ENCODE data around the gene MAP6. TPM values are rescaled to one million over a fixed set of nuclear protein-coding genes. Genes with fewer than 3 reads are reported as not detected.
"Not testable (repeated sequence)": the region's sequence is repeated elsewhere in the genome, so short reads cannot be mapped to it uniquely, and the experiment has no call there.

The MAP6 gene
- 1 to 10 TPM; 5.6 to 5.9 TPM for total RNA-seq
- long read RNA-seq, partial matches to known transcripts, result 1 of 1 reads
- long read RNA-seq, other reads (novel, unspliced or antisense), result 0 of 1 reads

DNA sequence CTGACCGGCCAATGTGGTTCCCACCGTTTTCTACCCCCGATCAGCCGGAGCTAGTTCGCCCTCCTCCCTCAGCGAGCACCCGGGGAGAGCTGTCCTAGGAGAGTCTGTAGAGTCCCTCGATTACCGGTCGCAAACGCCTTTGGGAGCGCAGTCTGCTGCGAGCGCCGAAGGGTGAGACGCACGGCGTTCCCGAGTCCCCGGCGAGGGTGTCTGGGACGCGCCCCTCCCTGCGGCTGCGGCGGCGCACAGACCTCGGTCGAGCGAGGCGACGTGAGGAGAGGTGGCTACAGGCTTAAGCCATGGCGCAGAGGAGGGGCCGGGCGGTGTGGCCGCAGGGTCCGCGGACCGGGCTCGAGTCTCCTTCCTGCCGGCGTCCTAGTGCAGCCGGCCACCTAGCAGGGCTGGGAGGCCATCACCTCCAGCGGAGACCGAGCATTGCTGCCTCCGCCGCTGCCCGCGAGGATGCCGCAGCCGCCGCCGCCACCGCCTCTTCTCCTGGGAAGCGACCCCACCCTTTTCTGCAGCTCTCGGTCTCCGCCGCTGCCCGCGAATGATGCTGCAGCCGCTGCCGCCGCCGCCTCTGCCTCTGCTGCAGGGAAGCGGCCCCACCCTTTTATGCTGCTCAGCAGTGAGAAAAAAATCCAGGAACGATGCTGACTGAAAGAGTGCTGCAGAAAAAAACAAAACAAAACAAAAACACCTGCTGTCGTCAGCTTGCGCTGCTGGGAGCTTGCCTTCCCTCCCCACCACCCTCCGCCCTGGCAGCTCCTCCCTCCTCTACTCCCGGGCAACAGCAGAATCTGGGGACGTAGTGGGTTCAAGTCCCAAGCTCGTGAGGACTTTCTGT is at the start of gene MAP6:
TSS of gene MAP6 (minus strand) at position 588 of the 847 bp plus-strand sequence. CDS start 669 bp downstream, outside the sequence.
- DNase-seq (peak; percentile 50), ATAC-seq (peak; percentile 23 to 71)
- intact Hi-C loops (cut with DNase I), result no loop called here

DNA sequence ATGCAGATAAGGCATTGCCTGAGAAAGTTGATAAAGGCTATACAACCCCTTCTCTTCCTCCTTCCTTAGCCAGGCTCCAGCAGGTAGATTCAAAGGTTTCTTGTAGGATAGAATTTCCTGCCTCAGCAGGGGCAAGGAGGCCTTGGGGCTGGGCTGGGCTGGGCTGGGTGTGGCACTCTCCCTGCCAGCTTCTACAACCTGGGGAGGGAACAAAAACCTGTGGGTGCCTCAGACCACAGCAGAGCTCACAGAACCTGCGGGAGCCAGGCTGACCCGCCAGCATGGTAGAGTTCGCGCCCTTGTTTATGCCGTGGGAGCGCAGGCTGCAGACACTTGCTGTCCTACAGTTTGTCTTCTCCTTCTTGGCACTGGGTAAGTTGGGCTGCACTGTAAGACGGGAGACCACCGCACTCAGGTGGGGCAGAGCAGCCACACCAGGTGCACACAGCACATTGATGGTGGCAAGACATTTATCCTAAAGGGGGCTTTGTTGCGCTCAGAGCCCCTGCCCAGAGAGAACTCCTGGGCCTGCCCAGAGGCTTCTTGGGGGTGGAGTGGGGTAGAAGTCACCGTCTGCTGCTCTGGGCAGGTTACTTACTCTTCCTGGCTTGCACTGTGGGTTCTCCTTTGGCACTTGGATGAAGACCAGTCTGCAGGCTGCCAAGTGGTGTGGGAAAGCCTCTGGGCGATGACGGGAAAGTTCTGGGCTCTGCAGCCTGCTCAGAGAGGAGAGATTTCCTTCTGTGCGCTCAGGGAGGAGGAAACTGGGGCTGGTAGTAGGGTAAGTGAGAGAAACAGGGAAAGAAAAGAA is 49.0 kb upstream of the MAP6 start, which contains the start of gene MOGAT2:
TSS of gene MOGAT2 (plus strand) at position 231 of the 811 bp plus-strand sequence. CDS start at position 282, 51 bp downstream.
- peak in 1 of 2 donors; percentile 70 for ATAC-seq
- intact Hi-C loops (cut with DNase I), result no loop called here
- no peak for DNase-seq

DNA sequence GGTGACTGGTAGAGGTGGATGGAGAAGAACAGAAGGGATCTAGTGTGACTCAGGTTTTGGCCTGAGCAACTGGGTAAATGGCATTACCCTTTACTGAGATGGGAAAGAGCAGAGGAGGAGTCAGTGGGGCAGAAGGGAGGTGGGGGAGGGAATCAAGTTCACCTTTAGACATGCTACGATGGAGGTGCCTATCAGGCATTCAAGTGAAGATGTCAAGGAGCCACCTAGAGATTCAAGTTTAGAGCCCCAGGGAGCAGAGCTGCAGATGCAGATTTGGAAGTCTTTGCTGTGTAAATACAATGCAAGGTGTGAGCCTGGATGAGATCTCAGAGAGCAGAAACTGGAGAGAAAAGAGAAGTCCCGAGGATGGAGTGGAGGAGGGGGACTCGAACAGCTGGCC is 47.8 kb upstream of the MAP6 start:
- intact Hi-C loops (cut with DNase I), result no loop called here
- no peak for DNase-seq

DNA sequence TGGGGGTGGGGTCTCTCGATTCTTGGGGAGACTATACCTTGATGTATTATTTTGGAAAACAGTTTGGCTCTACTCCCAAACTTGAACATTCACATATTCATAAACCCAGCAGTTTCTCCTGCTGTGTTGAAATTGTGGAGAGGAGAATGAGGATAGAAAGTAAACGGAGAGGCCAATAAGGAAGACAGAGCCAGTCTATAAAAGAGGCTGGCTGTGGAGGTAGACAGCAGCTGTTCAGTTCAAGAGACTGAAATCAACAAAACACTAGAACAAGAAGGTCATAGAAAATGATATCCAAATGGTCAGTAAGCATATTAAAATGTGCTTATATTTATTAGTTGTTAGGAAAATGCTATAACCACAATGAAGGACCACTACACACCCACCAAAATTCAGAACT is 46.9 kb upstream of the MAP6 start:
- intact Hi-C loops (cut with DNase I), result no loop called here
- no peak for DNase-seq
- ATAC-seq, result no peak

More for the DNA sequence above, 47.8 kb upstream of the MAP6 start:
- ATAC-seq, result no peak

DNA sequence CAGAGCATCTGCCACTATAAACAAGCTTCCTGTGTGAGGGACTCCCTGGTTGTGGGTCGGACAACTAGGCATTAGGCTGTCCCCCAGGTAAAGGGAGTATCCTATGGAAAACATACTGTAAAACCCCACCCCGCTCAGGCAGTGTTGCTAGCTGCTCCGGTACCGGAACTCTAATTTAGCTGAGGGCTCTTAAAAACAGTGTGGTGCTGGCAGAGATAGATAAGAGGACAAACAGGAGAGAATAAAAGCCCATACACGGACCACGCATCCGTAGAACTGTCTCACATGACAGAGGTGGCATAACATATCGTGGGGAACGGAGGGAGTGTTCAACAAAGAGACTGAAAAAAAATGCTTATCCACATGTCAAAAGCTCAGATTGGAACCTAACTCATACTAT is 45.4 kb upstream of the MAP6 start:
- intact Hi-C loops (cut with DNase I), result no loop called here
- DNase-seq (no peak), ATAC-seq (no peak)

- DNase-seq, result peak; percentile 80
- intact Hi-C loops (cut with DNase I), result no loop called here
- peak; percentile 96 to 97 for ATAC-seq
Measured at GRCh38 chr11:75706260-75706729, 37.5 kb upstream of the MAP6 start.

GRCh38 chr11:75705541-75705940 is 36.7 kb upstream of the MAP6 start:
- DNase-seq (no peak), ATAC-seq (no peak)
- intact Hi-C loops (cut with DNase I), result no loop called here

DNA sequence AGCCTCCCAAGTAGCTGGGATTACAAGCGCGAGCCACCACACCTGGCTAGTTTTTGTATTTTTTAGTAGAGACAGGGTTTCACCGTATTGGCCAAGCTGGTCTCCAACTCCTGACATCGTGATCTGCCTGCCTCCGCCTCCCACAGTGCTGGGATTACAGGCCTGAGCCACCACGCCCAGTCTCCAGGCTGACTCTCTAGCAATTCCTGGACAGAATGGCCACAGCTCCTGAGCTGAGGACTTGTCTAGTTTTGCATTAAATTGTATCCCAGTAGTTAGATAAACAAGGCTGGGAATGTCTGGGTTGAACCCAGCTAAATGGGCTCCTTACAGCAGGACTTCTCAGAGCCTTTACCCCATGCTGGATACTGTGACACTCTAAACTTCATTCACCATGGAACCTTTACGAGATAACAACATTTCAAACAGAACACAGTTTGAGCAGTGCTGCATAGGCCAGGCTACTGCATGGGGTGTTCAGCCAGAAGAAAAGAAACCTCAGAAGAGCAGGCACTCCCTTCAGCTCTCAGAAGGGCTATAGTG is 34.9 kb upstream of the MAP6 start:
- DNase-seq (no peak), ATAC-seq (no peak)
- intact Hi-C loops (cut with DNase I), result no loop called here

- intact Hi-C loops (cut with DNase I), result no loop called here
- DNase-seq, result no peak
Measured at GRCh38 chr11:75700940-75701339, 32.1 kb upstream of the MAP6 start.

GRCh38 chr11:75697906-75698581 is 29.2 kb upstream of the MAP6 start:
- DNase-seq (no peak), ATAC-seq (peak in 1 of 2 donors; percentile 69)
- intact Hi-C loops (cut with DNase I), result no loop called here

More at GRCh38 chr11:75700940-75701339, 32.1 kb upstream of the MAP6 start:
- peak; percentile 76 to 88 for ATAC-seq

DNA sequence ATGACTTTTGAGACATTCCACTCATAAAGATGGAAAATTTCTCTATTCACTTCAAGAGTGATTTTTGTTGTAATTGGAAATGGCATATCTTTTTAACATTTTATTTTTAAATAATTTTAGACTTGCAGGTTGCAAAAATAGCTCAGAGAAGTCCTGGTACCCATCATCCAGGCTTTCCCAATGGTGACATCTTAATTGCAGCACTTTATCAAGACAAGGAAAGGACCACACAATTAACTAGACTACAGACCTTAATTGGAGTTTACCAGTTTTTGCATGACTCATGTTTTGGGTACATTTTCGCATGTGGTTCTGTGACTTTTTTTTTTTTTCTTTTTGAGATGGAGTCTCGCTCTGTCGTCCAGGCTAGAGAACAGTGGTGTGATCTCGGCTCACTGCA is 23.0 kb upstream of the MAP6 start:
- intact Hi-C loops (cut with DNase I), result no loop called here
- no peak for ATAC-seq
- no peak for DNase-seq

DNA sequence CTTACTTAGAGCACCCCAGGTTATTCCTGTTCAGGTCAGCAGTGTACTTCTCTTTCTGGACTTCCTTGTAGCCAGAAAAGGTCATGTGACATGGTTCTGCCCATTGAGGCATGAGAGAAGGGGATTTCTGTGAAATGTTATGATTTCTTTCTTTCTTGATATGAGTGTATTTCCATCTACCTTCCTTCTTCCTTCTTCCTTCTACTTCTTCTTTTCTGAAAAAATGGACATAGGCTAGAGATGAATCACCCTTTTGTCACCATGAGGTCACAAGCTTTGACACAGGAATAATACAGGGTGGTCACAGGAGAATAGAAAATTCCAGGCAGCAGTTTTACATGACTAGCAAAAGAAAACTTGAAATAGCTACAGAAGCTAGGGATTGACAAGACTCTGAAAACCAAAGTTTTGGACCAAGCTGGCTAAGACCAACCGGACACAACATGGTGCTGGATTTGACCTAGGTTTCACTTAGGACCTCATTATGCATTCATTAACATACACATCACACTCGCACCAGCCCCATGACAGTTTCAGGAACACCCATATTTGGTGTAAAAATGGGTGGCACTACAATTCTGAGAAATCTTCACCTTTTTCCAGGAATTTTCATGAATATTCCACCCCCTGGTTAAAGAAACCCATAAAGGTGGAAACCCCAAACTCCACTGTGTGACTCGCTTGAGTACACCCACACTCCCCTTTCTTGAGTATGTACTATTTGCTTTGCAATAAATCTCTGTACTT is 21.2 kb upstream of the MAP6 start:
- ATAC-seq (no peak), DNase-seq (no peak)
- intact Hi-C loops (cut with DNase I), result no loop called here

DNA sequence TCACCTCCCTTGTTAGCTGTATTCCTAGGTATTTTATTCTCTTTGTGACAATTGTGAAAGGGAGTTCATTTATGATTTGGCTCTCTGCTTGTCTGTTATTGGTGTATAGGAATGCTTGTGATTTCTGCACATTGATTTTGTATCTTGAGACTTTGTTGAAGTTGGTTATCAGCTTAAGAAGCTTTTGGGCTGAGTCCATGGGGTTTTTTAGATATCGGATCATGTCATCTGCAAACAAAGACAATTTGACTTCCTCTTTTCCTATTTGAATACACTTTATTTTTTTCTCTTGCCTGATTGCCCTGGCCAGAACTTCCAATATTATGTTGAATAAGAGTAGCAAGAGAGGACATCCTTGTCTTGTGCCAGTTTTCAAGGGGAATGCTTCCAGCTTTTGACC is 15.0 kb upstream of the MAP6 start:
- ATAC-seq; DNase-seq; intact Hi-C loops (cut with DNase I): not testable (repeated sequence)

DNA sequence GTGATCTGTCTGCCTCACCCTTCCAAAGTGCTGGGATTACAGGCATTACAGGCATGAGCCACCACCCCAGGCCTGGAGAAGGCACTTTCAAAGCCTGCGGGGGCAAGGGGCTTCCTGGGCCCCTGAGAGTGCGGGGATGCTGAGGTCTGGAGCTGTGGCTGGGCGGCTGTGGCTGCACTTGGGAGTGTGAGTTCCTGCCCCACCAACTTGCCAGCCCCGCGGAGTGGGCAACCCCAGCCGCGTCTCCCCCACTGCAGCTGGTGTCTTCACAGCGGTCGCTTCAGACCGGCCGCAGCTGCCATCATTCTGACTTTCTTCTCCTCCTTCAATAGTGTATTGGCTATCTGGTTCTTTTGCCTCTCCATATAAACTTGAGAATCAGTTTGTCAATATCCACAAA is 10.7 kb upstream of the MAP6 start:
- DNase-seq (no peak), ATAC-seq (no peak)
- intact Hi-C loops (cut with DNase I), result no loop called here

DNA sequence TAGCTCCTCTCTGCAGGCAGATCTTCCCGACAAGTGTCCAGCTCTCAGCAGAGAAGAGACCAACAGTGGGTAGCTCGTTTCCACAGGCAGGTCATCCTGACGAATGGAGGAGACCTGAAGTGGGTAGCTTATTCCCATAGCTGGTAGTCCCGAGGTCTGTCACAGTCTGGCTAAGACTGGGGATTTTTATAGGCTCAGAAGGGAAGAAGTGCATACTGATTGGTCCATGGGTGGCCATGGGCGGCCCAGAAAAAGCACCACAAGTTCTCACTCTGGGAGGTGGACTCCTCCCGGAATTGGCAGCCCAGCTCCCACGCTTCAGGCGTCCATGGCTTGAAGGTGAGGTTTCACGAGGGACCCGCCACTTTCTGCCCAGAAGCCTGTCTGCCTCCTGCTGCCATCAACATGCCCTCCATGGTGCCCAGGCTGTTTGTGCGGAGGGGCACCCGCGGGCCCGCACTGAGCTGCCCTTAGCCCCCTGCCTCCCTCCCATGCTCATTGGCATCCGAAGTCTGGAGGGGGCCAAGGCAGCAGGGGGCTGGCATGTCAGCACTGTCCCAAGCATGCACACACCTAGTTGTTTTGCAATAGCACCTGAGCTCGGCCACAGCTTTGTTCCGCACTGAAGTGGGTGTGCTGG is 9.9 kb upstream of the MAP6 start:
- ATAC-seq, result no peak
- intact Hi-C loops (cut with DNase I), result no loop called here

DNA sequence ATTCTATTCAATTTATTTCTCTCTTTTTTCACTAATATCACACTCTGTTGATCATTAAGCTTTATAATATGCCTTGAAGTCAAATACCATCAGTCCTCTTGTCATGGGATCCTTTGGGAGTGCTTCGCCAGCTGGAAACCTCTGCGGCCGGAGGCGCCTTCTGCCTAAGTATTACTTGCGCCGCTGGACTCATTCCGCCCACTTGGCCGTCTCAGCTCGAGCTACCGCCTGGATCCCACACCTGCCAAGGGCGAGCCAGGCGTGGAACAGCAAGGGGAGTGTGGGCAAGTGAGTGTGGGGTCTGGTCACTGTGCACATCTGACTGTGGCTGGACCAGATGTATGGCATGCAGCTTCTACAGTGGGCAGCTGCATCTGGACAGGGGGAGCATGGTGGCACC is 9.1 kb upstream of the MAP6 start:
- DNase-seq (no peak), ATAC-seq (no peak)
- intact Hi-C loops (cut with DNase I), result no loop called here

More for the DNA sequence above, 9.9 kb upstream of the MAP6 start:
- DNase-seq, result no peak

- DNase-seq, result no peak
- ATAC-seq, result no peak
- intact Hi-C loops (cut with DNase I), result no loop called here
Measured at GRCh38 chr11:75677275-75677674, 8.4 kb upstream of the MAP6 start.
